Activated naive CD8-positive, alpha-beta T cell (primary cell): ENCODE measurements around the gene TMEM41A.
"Not testable (repeated sequence)": the region's sequence is repeated elsewhere in the genome, so short reads cannot be mapped to it uniquely, and the experiment has no call there.

Experiments
- H3K27ac Mint-ChIP-seq: one replicate; pipeline ENCODE4 v1.8.0; 2021; ENCODE audit warnings: mixed read lengths
- H3K27me3 Mint-ChIP-seq: one replicate; pipeline ENCODE4 v1.8.0; 2021; ENCODE audit warnings: mixed read lengths
- H3K36me3 Mint-ChIP-seq: one replicate; pipeline ENCODE4 v1.8.0; 2021; ENCODE audit warnings: mixed read lengths
- H3K4me1 Mint-ChIP-seq: one replicate; pipeline ENCODE4 v1.8.0; 2021; ENCODE audit warnings: low read depth, mixed read lengths
- H3K4me3 Mint-ChIP-seq: one replicate; pipeline ENCODE4 v1.8.0; 2021; ENCODE audit warnings: mild to moderate bottlenecking, mixed read lengths
- H3K9me3 Mint-ChIP-seq: one replicate; pipeline ENCODE4 v1.8.0; 2021; ENCODE audit warnings: low read depth, mixed read lengths

TMEM41A gene

DNA sequence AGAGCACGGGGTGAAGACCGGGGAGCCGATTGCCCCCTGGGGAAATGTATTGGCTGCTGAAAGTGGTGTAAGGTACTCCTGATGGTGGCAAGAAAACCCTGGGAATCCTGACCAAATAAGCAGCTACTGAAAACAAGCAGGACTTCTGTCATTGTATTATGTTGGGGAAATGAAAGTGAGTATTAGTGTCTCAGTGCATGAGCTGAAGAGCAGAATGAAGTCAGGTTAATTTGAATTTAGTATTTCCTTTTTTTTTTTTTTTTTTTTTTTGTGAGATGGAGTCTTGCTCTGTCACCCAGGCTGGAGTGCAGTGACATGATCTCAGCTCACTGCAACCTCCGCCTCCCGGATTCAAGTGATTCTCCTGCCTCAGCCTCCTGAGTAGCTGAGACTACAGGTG, 32.7 kb downstream of the TMEM41A start:
- peaks cover 16% of the 10 kb centered on the region for H3K36me3 Mint-ChIP-seq
- not testable (repeated sequence) for H3K9me3 Mint-ChIP-seq, H3K4me1 Mint-ChIP-seq, H3K4me3 Mint-ChIP-seq, H3K27me3 Mint-ChIP-seq, H3K27ac Mint-ChIP-seq

GRCh38 chr3:185465471-185465870, 33.4 kb downstream of the TMEM41A start:
- Mint-ChIP-seq H3K27me3 (no peaks in the 10 kb centered on the region), H3K4me3 (no peak overlapping the region), H3K4me1 (no peaks in the 10 kb centered on the region), H3K27ac (no peak overlapping the region), H3K36me3 (peaks cover 16% of the 10 kb centered on the region), H3K9me3 (no peaks in the 10 kb centered on the region)

- no peak overlapping the region for H3K4me3 Mint-ChIP-seq
- no peaks in the 10 kb centered on the region for H3K27me3 Mint-ChIP-seq
- H3K4me1 Mint-ChIP-seq = no peaks in the 10 kb centered on the region
- H3K27ac Mint-ChIP-seq = no peak overlapping the region
- peaks cover 11% of the 10 kb centered on the region for H3K36me3 Mint-ChIP-seq
- H3K9me3 Mint-ChIP-seq = no peaks in the 10 kb centered on the region
Measured at GRCh38 chr3:185460719-185461350, 38.0 kb downstream of the TMEM41A start.

DNA sequence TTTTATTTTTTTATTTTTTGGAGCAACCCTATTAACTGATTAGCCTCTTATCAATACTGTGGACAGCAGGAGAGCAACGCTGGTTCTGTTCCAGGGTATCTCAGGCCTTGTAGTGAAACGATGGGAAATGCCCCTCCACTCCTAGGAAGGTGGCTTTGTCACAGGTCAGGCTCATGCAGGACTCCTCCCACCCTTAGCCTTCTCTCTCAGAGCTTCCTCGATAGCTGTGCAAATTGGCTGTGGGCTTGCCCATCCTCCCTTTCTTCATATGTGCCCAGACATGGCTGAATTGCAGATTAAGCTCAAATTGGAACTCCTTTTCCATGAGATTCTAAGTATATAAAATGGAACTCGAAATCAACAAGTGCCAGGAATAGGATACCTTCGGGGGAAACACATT, 38.5 kb downstream of the TMEM41A start:
- Mint-ChIP-seq H3K27ac (no peak overlapping the region), H3K36me3 (peaks cover 11% of the 10 kb centered on the region), H3K9me3 (no peaks in the 10 kb centered on the region), H3K4me1 (no peaks in the 10 kb centered on the region), H3K4me3 (no peak overlapping the region), H3K27me3 (no peaks in the 10 kb centered on the region)

- peaks cover 4% of the 10 kb centered on the region for H3K36me3 Mint-ChIP-seq
- no peaks in the 10 kb centered on the region for H3K9me3 Mint-ChIP-seq
- no peak overlapping the region for H3K27ac Mint-ChIP-seq
- H3K4me1 Mint-ChIP-seq = no peaks in the 10 kb centered on the region
- H3K4me3 Mint-ChIP-seq = no peak overlapping the region
- H3K27me3 Mint-ChIP-seq = no peaks in the 10 kb centered on the region
Measured at GRCh38 chr3:185457376-185457775, 41.5 kb downstream of the TMEM41A start.

DNA sequence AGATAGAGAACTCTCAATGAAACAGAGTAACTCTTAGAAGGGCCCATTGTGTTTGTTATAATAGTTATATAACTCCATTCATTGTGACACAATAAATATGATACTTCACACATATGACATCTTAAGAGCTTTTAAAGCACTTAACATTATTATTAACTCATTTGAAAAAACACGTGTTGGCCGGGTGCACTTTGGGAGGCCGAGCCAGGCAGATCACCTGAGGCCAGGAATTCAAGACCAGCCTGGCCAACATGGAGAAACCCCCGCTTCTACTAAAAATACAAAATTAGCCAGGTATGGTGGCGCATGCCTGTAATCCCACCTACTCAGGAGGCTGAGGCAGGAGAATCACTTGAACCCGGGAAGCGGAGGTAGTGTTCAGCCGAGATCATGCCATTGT, 47.4 kb downstream of the TMEM41A start:
- not testable (repeated sequence) for H3K36me3 Mint-ChIP-seq, H3K27me3 Mint-ChIP-seq, H3K27ac Mint-ChIP-seq, H3K4me1 Mint-ChIP-seq, H3K4me3 Mint-ChIP-seq, H3K9me3 Mint-ChIP-seq

GRCh38 chr3:185448107-185448506, 50.7 kb downstream of the TMEM41A start:
- Mint-ChIP-seq H3K4me1 (no peaks in the 10 kb centered on the region), H3K36me3 (no peaks in the 10 kb centered on the region), H3K27me3 (no peaks in the 10 kb centered on the region), H3K4me3 (no peak overlapping the region), H3K9me3 (no peaks in the 10 kb centered on the region), H3K27ac (no peak overlapping the region)

- H3K27ac Mint-ChIP-seq = no peak overlapping the region
- H3K36me3 Mint-ChIP-seq = peaks cover 2% of the 10 kb centered on the region
- no peaks in the 10 kb centered on the region for H3K4me1 Mint-ChIP-seq
- H3K4me3 Mint-ChIP-seq = no peak overlapping the region
- no peaks in the 10 kb centered on the region for H3K9me3 Mint-ChIP-seq
- no peaks in the 10 kb centered on the region for H3K27me3 Mint-ChIP-seq
Measured at GRCh38 chr3:185444329-185444728, 54.5 kb downstream of the TMEM41A start.

GRCh38 chr3:185442031-185442430, 56.8 kb downstream of the TMEM41A start:
- peaks cover 2% of the 10 kb centered on the region for H3K36me3 Mint-ChIP-seq
- H3K27ac Mint-ChIP-seq = no peak overlapping the region
- peaks cover 5% of the 10 kb centered on the region for H3K27me3 Mint-ChIP-seq
- H3K4me1 Mint-ChIP-seq = no peaks in the 10 kb centered on the region
- H3K4me3 Mint-ChIP-seq = no peak overlapping the region
- no peaks in the 10 kb centered on the region for H3K9me3 Mint-ChIP-seq

- no peaks in the 10 kb centered on the region for H3K4me1 Mint-ChIP-seq
- no peaks in the 10 kb centered on the region for H3K9me3 Mint-ChIP-seq
- H3K27me3 Mint-ChIP-seq = peaks cover 6% of the 10 kb centered on the region
- H3K36me3 Mint-ChIP-seq = peaks cover 2% of the 10 kb centered on the region
- H3K4me3 Mint-ChIP-seq = no peak overlapping the region
- H3K27ac Mint-ChIP-seq = no peak overlapping the region
Measured at GRCh38 chr3:185439745-185440466, 58.9 kb downstream of the TMEM41A start.
